C4-2B (cell line): ENCODE results near the gene TFAP2C.

Experiments used
- H3K27ac ChIP-seq: fragments of 450-650 bp; 2 replicates; pipeline ENCODE4 v1.5.1; 2017
- ZFX ChIP-seq: fragments of 450-650 bp; IDR thresholded peaks from 2 replicates; pipeline ENCODE4 v1.6.1; 2017
- TF ChIP-seq, protein P1 (sequence below): fragments of 450-650 bp; conservative IDR thresholded peaks from 2 replicates; pipeline ENCODE4 v1.5.1; 2017; ENCODE audit warnings: mild to moderate bottlenecking

Gene TFAP2C

DNA sequence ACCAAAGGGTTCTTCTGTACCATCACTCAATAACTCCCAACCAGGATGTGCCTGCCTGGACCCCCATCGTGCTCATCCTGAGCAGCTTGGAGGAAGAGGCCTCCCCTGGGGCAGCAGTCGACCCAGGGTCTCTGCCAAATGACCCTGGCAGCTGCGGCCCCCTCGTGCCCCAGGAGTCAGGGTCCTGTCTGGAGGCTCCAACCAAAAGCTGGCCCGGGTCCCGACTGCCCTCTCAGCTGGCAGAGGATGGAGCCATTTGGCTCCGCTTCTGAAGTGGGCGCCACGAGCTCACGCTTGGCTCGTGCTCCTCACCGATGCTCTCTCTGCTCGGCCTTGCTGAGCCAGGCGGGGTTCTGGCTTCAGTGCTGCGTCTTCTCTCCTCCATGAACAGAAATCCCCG lies 56.8 kb downstream of the TFAP2C start:
- no peak for TF ChIP-seq ZFX
- TF ChIP-seq, protein P1, sequence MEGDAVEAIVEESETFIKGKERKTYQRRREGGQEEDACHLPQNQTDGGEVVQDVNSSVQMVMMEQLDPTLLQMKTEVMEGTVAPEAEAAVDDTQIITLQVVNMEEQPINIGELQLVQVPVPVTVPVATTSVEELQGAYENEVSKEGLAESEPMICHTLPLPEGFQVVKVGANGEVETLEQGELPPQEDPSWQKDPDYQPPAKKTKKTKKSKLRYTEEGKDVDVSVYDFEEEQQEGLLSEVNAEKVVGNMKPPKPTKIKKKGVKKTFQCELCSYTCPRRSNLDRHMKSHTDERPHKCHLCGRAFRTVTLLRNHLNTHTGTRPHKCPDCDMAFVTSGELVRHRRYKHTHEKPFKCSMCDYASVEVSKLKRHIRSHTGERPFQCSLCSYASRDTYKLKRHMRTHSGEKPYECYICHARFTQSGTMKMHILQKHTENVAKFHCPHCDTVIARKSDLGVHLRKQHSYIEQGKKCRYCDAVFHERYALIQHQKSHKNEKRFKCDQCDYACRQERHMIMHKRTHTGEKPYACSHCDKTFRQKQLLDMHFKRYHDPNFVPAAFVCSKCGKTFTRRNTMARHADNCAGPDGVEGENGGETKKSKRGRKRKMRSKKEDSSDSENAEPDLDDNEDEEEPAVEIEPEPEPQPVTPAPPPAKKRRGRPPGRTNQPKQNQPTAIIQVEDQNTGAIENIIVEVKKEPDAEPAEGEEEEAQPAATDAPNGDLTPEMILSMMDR: no peak
- H3K27ac ChIP-seq: no peak overlapping the region

DNA sequence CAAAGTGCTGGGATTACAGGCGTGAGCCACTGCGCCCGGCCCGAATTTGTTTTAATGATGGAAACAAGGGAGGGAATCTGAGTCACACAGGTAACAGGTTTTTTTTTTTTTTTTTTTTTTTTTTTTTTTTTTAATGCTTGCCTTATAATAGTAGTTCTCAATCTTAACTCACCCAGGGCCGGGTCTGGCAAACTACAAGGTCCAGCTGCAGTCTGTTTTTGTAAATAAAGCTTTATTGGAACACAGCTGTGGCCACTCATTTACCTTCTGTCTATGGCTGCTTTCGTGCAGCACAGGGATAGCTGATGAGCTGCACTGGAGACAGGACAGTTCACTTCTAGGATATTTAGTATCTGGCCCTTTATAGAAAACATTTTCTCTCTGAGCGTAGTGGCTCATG lies 58.0 kb downstream of the TFAP2C start:
- no peak overlapping the region for H3K27ac ChIP-seq
- no peak for TF ChIP-seq ZFX
- TF ChIP-seq, protein P1: no peak

DNA sequence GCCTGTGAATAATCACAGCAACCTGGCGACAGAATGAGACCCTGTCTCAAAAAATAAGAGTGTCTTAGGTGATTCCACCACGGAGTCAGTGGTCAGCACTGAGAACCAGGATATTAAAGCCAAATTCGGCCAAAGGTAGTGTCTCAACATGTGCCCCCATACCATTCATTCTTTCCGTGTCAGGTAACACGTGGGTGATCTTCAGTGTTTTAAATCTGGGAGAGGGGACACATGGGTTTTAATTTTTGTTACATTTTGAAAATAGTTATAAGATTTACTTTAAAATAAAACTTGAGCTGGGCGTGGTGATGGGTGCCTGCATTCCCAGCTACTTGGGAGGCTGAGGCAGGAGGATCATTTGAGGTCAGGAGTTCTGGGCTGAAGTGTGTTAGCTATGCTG lies 59.0 kb downstream of the TFAP2C start:
- H3K27ac ChIP-seq: no peak overlapping the region
- no peak for TF ChIP-seq ZFX
- TF ChIP-seq, protein P1: no peak
